ENCODE results near the gene CCND2. TPM values are rescaled to one million over a fixed set of nuclear protein-coding genes. Genes with fewer than 3 reads are reported as not detected.

The CCND2 gene
- total RNA-seq, 4 donors from 2014 or later, result 106 to 149 (median 136) TPM

- TF ChIP-seq POLR2AphosphoS5 (IDR thresholded peaks at IDR 0.05) (peak; percentile 73), POLR2A (IDR thresholded peaks at IDR 0.05) (no peak), CTCF (IDR thresholded peaks at IDR 0.05) (peak in 3 of 4 experiments; percentile 93 to 97 (median 96)), EP300 (IDR thresholded peaks at IDR 0.05) (no peak)
- peaks cover 5 to 76% (median 49%) of the 10 kb centered on the region in 3 donors for H3K4me1 ChIP-seq
These were observed 3.1 kb downstream of the CCND2 start for GRCh38 chr12:4276524-4277204.

DNA sequence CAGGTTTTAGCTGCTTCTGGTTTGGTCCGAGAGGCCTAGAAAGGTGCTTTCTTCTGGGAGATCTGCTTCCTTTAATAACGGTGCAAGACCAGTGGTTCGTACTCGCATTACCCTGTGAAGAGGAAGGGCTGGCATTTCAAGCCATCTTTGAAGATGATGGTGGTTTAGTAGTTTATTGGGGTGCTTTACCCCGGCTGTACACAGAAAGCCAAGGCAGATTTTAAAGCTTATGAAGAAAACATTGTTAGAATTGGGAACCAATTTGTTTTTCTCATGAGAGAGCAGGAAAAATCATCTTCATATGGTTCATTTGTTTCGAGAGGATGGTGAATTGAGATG is 3.6 kb downstream of the CCND2 start:
- WGBS, 2 donors (ENCODE audit: low coverage in 1 of 2), result 32 to 35% methylated on average over 2 to 4 of the region's 6 CpGs
- ATAC-seq, result no peak
- TF ChIP-seq POLR2AphosphoS5 (IDR thresholded peaks at IDR 0.05), result no peak
- Histone ChIP-seq H3K9me3 (no peaks in the 10 kb centered on the region), H3K27me3 (peaks cover 5% of the 10 kb centered on the region), H3K27ac (peak overlapping the region in 3 of 4 donors; percentile 94 to 98 (median 97)), H3K36me3 (peaks cover 0 to 41% of the 10 kb centered on the region in 2 donors), H3K4me3 (peak overlapping the region in 1 of 2 donors; percentile 92), H3K4me1 (peaks cover 5 to 78% (median 49%) of the 10 kb centered on the region in 3 donors)

More at GRCh38 chr12:4276524-4277204, 3.1 kb downstream of the CCND2 start:
- Histone ChIP-seq H3K27ac (peak overlapping the region in 3 of 4 donors; percentile 94 to 98 (median 97)), H3K9me3 (no peaks in the 10 kb centered on the region), H3K27me3 (peaks cover 5% of the 10 kb centered on the region), H3K4me3 (peak overlapping the region in 1 of 2 donors; percentile 92), H3K36me3 (peaks cover 0 to 36% of the 10 kb centered on the region in 2 donors)
- peak; percentile 46 for ATAC-seq
- WGBS, 2 donors (ENCODE audit: low coverage in 1 of 2), result 3 to 10% methylated on average over 2 to 7 of the region's 10 CpGs

- 48 to 53% methylated on average over 3 of the region's 3 CpGs for WGBS, 2 donors (ENCODE audit: low coverage in 1 of 2)
- TF ChIP-seq CTCF (IDR thresholded peaks at IDR 0.05), result no peak
- TF ChIP-seq EP300 (IDR thresholded peaks at IDR 0.05), result no peak
- TF ChIP-seq POLR2A (IDR thresholded peaks at IDR 0.05), result no peak
- no peak for TF ChIP-seq POLR2AphosphoS5 (IDR thresholded peaks at IDR 0.05)
- no peak for ATAC-seq
- no peak overlapping the region for H3K4me3 ChIP-seq
- H3K36me3 ChIP-seq, result peaks cover 0 to 48% of the 10 kb centered on the region in 2 donors
- H3K27me3 ChIP-seq, result peaks cover 5% of the 10 kb centered on the region
- peaks cover 5 to 78% (median 45%) of the 10 kb centered on the region in 3 donors for H3K4me1 ChIP-seq
- H3K27ac ChIP-seq, result peak overlapping the region in 3 of 4 donors; percentile 29 to 98 (median 94)
- H3K9me3 ChIP-seq, result no peaks in the 10 kb centered on the region
These were observed 4.3 kb downstream of the CCND2 start for GRCh38 chr12:4277857-4278256.

DNA sequence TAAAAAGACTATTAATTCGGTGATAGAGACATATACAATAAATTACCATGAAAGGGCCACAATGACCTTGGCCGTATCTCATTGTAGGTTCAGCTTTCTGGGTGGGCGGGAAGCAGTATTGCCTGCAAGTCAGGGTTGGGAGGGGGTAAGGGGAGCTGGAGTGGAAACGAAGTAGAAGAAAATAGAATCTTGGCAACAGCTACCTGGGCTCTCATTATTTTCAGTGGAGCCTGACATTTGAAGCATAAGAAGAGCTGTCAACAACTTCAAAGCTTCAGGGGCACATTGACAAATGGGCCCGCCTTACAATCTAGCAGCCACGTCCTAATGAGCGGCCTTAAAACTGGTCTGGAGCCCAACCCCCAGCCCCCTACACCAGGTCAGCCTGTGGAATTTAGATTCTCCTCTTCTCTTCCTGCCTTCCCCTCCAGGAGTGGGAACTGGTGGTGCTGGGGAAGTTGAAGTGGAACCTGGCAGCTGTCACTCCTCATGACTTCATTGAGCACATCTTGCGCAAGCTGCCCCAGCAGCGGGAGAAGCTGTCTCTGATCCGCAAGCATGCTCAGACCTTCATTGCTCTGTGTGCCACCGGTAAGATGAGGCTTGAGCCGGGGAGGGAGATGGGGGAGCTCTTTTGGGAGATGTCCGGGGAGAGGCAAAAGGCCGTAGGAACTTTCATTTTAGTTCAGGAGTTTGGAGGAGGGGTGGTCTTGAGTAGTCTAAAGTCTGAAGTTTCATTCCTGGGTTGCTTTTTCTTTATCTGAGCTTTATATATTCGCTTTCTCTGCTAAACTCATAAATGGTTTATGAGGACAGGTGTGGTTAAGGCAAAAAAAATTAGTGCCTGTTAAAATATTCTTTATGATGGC is 5.0 kb downstream of the CCND2 start:
- Histone ChIP-seq H3K27me3 (peaks cover 4% of the 10 kb centered on the region), H3K36me3 (peaks cover 0 to 55% of the 10 kb centered on the region in 2 donors), H3K9me3 (no peaks in the 10 kb centered on the region), H3K4me1 (peaks cover 5 to 79% (median 40%) of the 10 kb centered on the region in 3 donors), H3K27ac (peak overlapping the region in 3 of 4 donors; percentile 29 to 98 (median 82)), H3K4me3 (no peak overlapping the region)
- ATAC-seq, result no peak
- TF ChIP-seq EP300 (IDR thresholded peaks at IDR 0.05), result no peak
- no peak for TF ChIP-seq POLR2AphosphoS5 (IDR thresholded peaks at IDR 0.05)
- TF ChIP-seq CTCF (IDR thresholded peaks at IDR 0.05), result no peak
- TF ChIP-seq POLR2A (IDR thresholded peaks at IDR 0.05), result no peak
- 45 to 53% methylated on average over 8 to 14 of the region's 15 CpGs for WGBS, 2 donors (ENCODE audit: low coverage in 1 of 2)

GRCh38 chr12:4279198-4279690 is 5.7 kb downstream of the CCND2 start:
- no peak for ATAC-seq
- Histone ChIP-seq H3K4me3 (no peak overlapping the region), H3K4me1 (peaks cover 5 to 86% (median 40%) of the 10 kb centered on the region in 3 donors), H3K9me3 (no peaks in the 10 kb centered on the region), H3K27ac (peak overlapping the region in 2 of 4 donors; percentile 82 to 98), H3K36me3 (peaks cover 0 to 62% of the 10 kb centered on the region in 2 donors), H3K27me3 (no peaks in the 10 kb centered on the region)
- TF ChIP-seq CTCF (IDR thresholded peaks at IDR 0.05) (no peak), POLR2AphosphoS5 (IDR thresholded peaks at IDR 0.05) (no peak), EP300 (IDR thresholded peaks at IDR 0.05) (no peak), POLR2A (IDR thresholded peaks at IDR 0.05) (no peak)
- WGBS, 2 donors (ENCODE audit: low coverage in 1 of 2), result 64 to 72% methylated on average over 10 of the region's 10 CpGs
